ENCODE measurements around the gene KITLG. TPM values are rescaled to one million over a fixed set of nuclear protein-coding genes. Genes with fewer than 3 reads are reported as not detected.
"Not testable (repeated sequence)": the region's sequence is repeated elsewhere in the genome, so short reads cannot be mapped to it uniquely, and the experiment has no call there.

KITLG gene
- total RNA-seq, 2 donors from 2014 or later, result 0.50 TPM; not detected in 1

GRCh38 chr12:88571543-88571942, 8.7 kb downstream of the KITLG start:
- ATAC-seq, result no peak
- H3K9me3 ChIP-seq (ENCODE audit: control insufficient read depth, low read length, poor library complexity, severe bottlenecking), result no peaks in the 10 kb centered on the region
- DNase-seq, result no peak
- Mint-ChIP-seq H3K4me1 (no peaks in the 10 kb centered on the region), H3K27ac (no peak overlapping the region), H3K36me3 (ENCODE audit: low read depth) (no peaks in the 10 kb centered on the region), H3K4me3 (no peak overlapping the region), H3K27me3 (no peaks in the 10 kb centered on the region)

DNA sequence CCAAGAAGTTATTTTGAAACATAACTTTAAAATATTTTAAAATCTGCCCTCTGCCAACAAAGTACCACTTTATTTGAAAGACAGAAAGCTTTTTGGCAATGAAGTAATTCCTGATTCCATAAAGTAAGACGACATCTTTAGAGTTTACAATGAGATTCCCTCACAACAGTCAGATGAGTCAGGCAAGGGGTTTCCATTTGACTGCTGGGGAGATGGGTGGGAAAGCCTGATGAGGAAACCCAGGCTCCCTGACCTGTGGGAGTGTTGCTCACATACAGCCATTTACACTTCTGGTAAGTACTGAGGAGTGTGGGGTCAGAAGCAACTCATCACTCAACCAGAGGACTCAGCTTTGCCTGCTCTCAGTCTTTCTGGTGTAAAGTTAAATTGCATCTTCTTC, 10.2 kb downstream of the KITLG start:
- DNase-seq (no peak), ATAC-seq (no peak)
- Mint-ChIP-seq H3K27me3 (no peaks in the 10 kb centered on the region), H3K4me1 (no peaks in the 10 kb centered on the region), H3K4me3 (no peak overlapping the region), H3K27ac (no peak overlapping the region), H3K36me3 (ENCODE audit: low read depth) (no peaks in the 10 kb centered on the region)
- no peaks in the 10 kb centered on the region for H3K9me3 ChIP-seq (ENCODE audit: control insufficient read depth, low read length, poor library complexity, severe bottlenecking)

DNA sequence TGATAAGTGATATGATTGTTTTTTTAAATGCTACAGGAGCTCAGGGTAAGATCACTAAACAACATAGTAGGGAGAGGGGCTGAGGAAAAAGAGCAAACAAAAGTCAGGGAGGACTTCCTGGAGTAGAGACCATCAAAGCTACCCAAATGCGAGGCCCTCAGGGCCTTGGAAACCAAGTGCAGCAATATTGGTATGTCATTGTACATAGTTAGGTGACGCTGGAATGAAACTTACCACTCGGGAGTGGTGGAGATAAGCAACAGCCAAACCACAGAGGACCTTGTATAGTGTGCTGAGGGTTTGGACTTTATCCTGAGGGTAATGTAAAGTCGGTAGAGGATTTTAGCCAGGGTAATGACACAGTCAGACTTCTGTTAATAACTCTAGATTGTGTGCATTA, 13.8 kb downstream of the KITLG start:
- Mint-ChIP-seq H3K4me1 (no peaks in the 10 kb centered on the region), H3K27ac (no peak overlapping the region), H3K36me3 (ENCODE audit: low read depth) (no peaks in the 10 kb centered on the region), H3K4me3 (no peak overlapping the region), H3K27me3 (peaks cover 5% of the 10 kb centered on the region)
- H3K9me3 ChIP-seq (ENCODE audit: control insufficient read depth, low read length, poor library complexity, severe bottlenecking), result no peaks in the 10 kb centered on the region
- ATAC-seq (no peak), DNase-seq (no peak)

GRCh38 chr12:88562846-88563582, 17.3 kb downstream of the KITLG start:
- Mint-ChIP-seq H3K36me3 (ENCODE audit: low read depth) (no peaks in the 10 kb centered on the region), H3K4me1 (no peaks in the 10 kb centered on the region), H3K27ac (no peak overlapping the region)

GRCh38 chr12:88562151-88562550, 18.1 kb downstream of the KITLG start:
- Mint-ChIP-seq H3K27me3 (peaks cover 5% of the 10 kb centered on the region), H3K4me3 (no peak overlapping the region), H3K36me3 (ENCODE audit: low read depth) (no peaks in the 10 kb centered on the region), H3K4me1 (no peaks in the 10 kb centered on the region), H3K27ac (no peak overlapping the region)
- ATAC-seq (no peak), DNase-seq (no peak)
- no peaks in the 10 kb centered on the region for H3K9me3 ChIP-seq (ENCODE audit: control insufficient read depth, low read length, poor library complexity, severe bottlenecking)

More at GRCh38 chr12:88562846-88563582, 17.3 kb downstream of the KITLG start:
- ATAC-seq (no peak), DNase-seq (no peak)
- Mint-ChIP-seq H3K27me3 (peaks cover 5% of the 10 kb centered on the region), H3K4me3 (no peak overlapping the region)
- H3K9me3 ChIP-seq (ENCODE audit: control insufficient read depth, low read length, poor library complexity, severe bottlenecking), result no peaks in the 10 kb centered on the region

DNA sequence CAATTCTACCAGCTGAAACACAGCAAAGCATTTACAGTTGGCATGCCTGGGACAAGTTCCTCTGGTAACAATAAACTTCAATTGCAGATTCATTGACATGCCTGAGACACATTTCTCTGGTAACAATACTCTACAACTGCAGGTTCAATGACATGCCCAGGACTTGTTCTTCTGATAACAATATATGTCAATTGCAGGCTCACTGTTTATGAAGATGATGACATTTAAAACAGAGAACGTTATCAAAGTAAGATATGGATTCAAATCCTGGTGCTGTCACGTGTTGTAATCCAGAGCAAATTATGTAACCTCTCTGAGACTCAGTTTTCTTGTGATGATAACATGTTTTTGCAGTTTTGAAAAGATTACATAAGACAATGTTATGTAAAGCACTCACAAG, 20.5 kb downstream of the KITLG start:
- Mint-ChIP-seq H3K27me3 (peaks cover 5% of the 10 kb centered on the region), H3K4me3 (no peak overlapping the region), H3K27ac (no peak overlapping the region), H3K36me3 (ENCODE audit: low read depth) (no peaks in the 10 kb centered on the region), H3K4me1 (no peaks in the 10 kb centered on the region)
- no peaks in the 10 kb centered on the region for H3K9me3 ChIP-seq (ENCODE audit: control insufficient read depth, low read length, poor library complexity, severe bottlenecking)
- DNase-seq (no peak), ATAC-seq (no peak)

DNA sequence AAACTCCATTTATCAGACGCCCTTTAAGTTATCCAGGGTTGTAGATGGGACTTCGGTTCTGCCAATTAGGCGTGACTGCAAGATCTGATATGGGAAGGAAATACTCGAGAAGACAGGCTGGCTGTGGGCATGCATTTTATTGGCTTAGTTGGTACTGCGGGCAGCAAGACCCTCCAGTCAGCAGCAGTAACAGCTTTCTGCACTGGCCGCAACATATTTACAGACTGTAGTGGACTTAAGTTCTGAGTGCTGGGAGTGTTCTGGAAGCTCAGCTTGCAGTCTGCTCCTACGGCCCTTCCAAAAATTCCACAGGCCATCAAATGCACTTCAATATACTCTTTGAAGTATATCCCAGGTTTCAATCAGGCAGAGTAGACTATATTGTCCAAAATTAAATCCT, 21.1 kb downstream of the KITLG start:
- Mint-ChIP-seq H3K4me1 (no peaks in the 10 kb centered on the region), H3K36me3 (ENCODE audit: low read depth) (no peaks in the 10 kb centered on the region), H3K27ac (no peak overlapping the region), H3K27me3 (peaks cover 3% of the 10 kb centered on the region), H3K4me3 (no peak overlapping the region)
- DNase-seq (no peak), ATAC-seq (no peak)
- no peaks in the 10 kb centered on the region for H3K9me3 ChIP-seq (ENCODE audit: control insufficient read depth, low read length, poor library complexity, severe bottlenecking)

- no peaks in the 10 kb centered on the region for H3K36me3 Mint-ChIP-seq (ENCODE audit: low read depth)
- no peaks in the 10 kb centered on the region for H3K27me3 Mint-ChIP-seq
- H3K4me3 Mint-ChIP-seq, result no peak overlapping the region
- H3K4me1 Mint-ChIP-seq, result no peaks in the 10 kb centered on the region
- ATAC-seq (no peak), DNase-seq (no peak)
- H3K9me3 ChIP-seq (ENCODE audit: control insufficient read depth, low read length, poor library complexity, severe bottlenecking), result no peaks in the 10 kb centered on the region
- H3K27ac Mint-ChIP-seq, result no peak overlapping the region
Measured at GRCh38 chr12:88558340-88558867, 21.9 kb downstream of the KITLG start.

DNA sequence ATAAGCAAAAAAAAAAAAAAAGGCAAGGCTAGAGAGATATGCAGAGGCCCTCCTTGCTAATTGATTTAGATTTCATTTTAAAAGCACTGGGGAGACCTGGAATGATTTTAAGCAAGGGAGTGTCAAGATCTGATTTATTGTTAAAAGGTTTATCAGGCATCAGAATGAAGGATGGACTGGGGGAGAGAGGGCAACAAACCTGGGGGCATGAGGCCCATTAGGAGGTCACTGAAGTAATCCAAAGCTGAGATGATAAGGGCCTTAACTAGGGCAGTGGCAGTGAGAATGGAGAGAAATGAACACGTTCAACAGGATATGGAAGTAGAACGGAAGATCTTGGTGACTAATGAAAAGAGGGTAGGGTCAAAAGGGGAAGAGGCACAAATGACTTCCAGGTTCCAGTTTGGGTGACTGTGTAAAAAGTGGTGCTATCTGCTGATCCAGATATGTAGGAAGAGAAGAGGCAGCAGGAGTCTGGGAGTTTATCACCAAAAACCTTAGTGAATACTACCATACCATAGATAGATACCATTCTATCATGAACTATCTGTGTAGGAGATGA, 24.0 kb downstream of the KITLG start:
- ATAC-seq, result no peak
- H3K9me3 ChIP-seq (ENCODE audit: control insufficient read depth, low read length, poor library complexity, severe bottlenecking), result no peaks in the 10 kb centered on the region
- no peaks in the 10 kb centered on the region for H3K4me1 Mint-ChIP-seq
- H3K36me3 Mint-ChIP-seq (ENCODE audit: low read depth), result no peaks in the 10 kb centered on the region
- DNase-seq, result no peak
- no peaks in the 10 kb centered on the region for H3K27me3 Mint-ChIP-seq
- H3K4me3 Mint-ChIP-seq, result no peak overlapping the region
- H3K27ac Mint-ChIP-seq, result no peak overlapping the region

DNA sequence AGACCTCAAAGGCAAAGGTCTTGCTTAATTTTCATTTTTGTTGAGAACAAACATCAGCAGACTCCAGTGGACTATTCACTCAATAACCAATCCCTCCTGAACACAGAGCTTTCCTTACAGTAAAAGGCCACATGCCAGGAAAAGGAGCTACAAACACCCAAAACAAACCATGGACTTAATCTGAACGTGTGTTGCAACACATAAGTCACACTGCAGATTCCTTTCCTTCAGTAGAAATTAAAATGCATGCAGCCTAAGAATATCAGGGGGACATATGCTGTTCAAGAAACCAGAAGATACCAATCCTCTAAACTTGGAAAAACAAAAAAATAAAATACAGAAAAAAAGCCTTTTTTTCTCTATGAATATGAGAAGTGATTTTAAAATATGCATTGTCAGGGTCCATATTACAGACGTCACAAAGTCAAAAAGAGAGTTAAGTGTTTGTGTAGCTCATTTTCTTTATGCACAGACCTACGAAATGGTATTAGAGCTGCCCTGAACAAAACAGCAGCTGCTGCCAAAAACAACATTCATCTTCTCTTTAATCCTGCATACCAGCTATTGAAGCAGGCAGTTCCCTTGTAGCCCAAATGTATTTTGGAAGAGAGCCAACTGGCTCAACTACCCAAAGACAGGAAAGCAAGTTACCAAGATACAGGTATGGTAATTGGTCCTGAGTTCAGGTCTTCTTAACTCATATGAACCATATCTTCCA, 26.2 kb downstream of the KITLG start:
- Mint-ChIP-seq H3K27me3 (no peaks in the 10 kb centered on the region), H3K36me3 (ENCODE audit: low read depth) (no peaks in the 10 kb centered on the region), H3K27ac (no peak overlapping the region), H3K4me3 (no peak overlapping the region), H3K4me1 (no peaks in the 10 kb centered on the region)
- no peaks in the 10 kb centered on the region for H3K9me3 ChIP-seq (ENCODE audit: control insufficient read depth, low read length, poor library complexity, severe bottlenecking)
- DNase-seq, result no peak
- no peak for ATAC-seq

DNA sequence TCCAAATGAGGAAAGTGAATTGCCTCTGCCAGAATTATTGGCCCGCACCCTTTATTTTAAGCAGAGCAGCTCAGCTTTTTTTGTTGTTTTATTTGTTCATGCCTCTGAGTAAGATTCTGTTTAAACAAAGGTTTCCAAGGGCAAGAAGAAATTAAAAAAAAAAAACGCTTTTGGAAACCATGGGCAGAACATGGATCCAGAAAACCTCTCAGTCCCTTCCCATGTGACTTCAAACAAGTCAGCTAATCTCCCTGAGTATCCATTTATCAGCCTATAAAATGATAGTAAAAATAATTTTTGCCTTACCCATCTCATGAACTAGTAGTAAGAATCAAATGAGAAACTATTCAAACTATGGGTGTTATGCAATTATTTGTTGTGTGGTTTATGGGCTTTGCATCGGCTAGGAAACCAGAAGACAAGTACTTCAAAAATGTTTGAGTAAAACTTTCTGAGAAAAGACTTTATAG, 27.6 kb downstream of the KITLG start:
- Mint-ChIP-seq H3K4me1 (no peaks in the 10 kb centered on the region), H3K27me3 (no peaks in the 10 kb centered on the region), H3K4me3 (no peak overlapping the region), H3K27ac (no peak overlapping the region), H3K36me3 (ENCODE audit: low read depth) (no peaks in the 10 kb centered on the region)
- DNase-seq (no peak), ATAC-seq (no peak)
- H3K9me3 ChIP-seq (ENCODE audit: control insufficient read depth, low read length, poor library complexity, severe bottlenecking), result no peaks in the 10 kb centered on the region

DNA sequence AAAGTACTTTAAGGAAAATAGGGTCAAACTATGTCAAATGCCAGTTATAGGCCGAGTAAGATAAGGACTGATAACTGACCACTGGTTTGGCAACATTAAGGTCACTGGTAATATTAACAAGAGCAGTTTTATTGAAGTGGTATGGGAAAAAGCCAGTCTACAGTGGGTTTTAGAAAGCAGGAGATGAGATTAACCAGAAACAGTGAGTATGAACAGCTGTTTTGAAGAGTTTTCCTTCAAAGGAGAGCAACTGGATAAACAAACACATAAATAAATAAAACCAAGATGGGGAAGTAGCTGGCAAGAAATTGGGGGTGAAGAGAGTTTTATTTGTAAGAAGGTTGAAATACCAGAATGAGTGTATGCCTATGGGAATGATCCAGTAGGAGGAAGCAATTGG, 30.3 kb downstream of the KITLG start:
- no peaks in the 10 kb centered on the region for H3K9me3 ChIP-seq (ENCODE audit: control insufficient read depth, low read length, poor library complexity, severe bottlenecking)
- Mint-ChIP-seq H3K27me3 (peaks cover 3% of the 10 kb centered on the region), H3K4me1 (no peaks in the 10 kb centered on the region), H3K27ac (no peak overlapping the region), H3K4me3 (no peak overlapping the region), H3K36me3 (ENCODE audit: low read depth) (no peaks in the 10 kb centered on the region)
- DNase-seq, result no peak
- no peak for ATAC-seq

DNA sequence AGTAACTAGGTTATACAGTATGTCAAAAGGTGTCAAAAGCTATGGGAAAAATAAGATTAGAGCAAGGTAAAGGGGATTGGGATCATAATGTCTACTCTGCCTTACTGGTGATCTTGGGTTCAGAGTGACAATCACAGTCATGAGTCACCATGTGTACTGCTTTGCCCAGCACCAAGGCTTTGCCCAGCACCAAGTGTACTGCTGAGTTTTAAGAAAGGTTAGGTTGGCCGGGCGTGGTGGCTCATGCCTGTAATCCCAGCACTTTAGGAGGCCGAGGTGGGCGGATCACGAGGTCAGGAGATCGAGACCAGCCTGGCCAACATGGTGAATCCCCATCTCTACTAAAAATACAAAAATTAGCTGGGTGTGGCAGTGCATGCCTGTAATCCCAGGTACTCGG, 32.3 kb downstream of the KITLG start:
- H3K27me3 Mint-ChIP-seq; H3K36me3 Mint-ChIP-seq (ENCODE audit: low read depth); H3K27ac Mint-ChIP-seq; ATAC-seq; H3K4me1 Mint-ChIP-seq; H3K9me3 ChIP-seq (ENCODE audit: control insufficient read depth, low read length, poor library complexity, severe bottlenecking); DNase-seq; H3K4me3 Mint-ChIP-seq: not testable (repeated sequence)
